HepG2 (cell line): ENCODE data around the gene IQUB. TPM values are rescaled to one million over a fixed set of nuclear protein-coding genes. Genes with fewer than 3 reads are reported as not detected.

Experiments
- ARNT2 ChIP-seq: sonication (generic); formaldehyde crosslinking; IDR thresholded peaks from 2 replicates; pipeline ENCODE4 v1.8.0; 2022; ENCODE audit warnings: mild to moderate bottlenecking, low read depth, missing genetic modification reagents, moderate library complexity
- FOSL2 ChIP-seq: sonication (generic); formaldehyde crosslinking; IDR thresholded peaks from 2 replicates; pipeline ENCODE4 v1.4.0; 2020; ENCODE audit warnings: missing genetic modification reagents
- KDM1A ChIP-seq: IDR thresholded peaks from 2 replicates; pipeline ENCODE4 v1.6.1; 2016; ENCODE audit warnings: missing compliant biosample characterization
- NR2F2 ChIP-seq: IDR thresholded peaks from 2 replicates; pipeline ENCODE4 v1.6.1; 2012; ENCODE audit warnings: low read depth, inconsistent platforms, borderline replicate concordance
- ZNF275 ChIP-seq: sonication (generic); formaldehyde crosslinking; IDR thresholded peaks from 2 replicates; pipeline ENCODE4 v1.8.0; 2022; ENCODE audit warnings: missing genetic modification reagents, mild to moderate bottlenecking, inconsistent platforms, borderline replicate concordance
- ZNF281 ChIP-seq: sonication (generic); formaldehyde crosslinking; IDR thresholded peaks from 2 replicates; pipeline ENCODE4 v1.4.0; 2020; ENCODE audit warnings: missing genetic modification reagents, borderline replicate concordance
- ZNF891 ChIP-seq: sonication (generic); formaldehyde crosslinking; IDR thresholded peaks from 2 replicates; pipeline ENCODE4 v1.5.0; 2020; ENCODE audit warnings: mild to moderate bottlenecking, missing genetic modification reagents
- polyA plus RNA-seq, 8 experiments: library from polyadenylated mRNA; depleted of rRNA in 3 of 8; stranded (reverse) in 7 of 8; unstranded in 1 of 8; fragments of >200 nt; fragmentation: Illumina TruSeq in 4 of 8; extraction: Trizol in 4 of 8; gene quantifications; 2 replicates each; pipeline versions ENCODE4 v1.2.1 to v1.2.3, GENCODE V29; 2011 to 2016; ENCODE audit warnings: low read depth in 4 of 8, missing spikeins in 1 of 8, mixed read lengths in 1 of 8; ENCODE audit not compliant: insufficient read depth in 1 of 8
- total RNA-seq, 5 experiments: library from RNA; depleted of rRNA; stranded (reverse); fragments of >200 nt; fragmentation: Illumina TruSeq; extraction: Trizol; gene quantifications; 2 replicates each; pipeline ENCODE4 v1.2.3, GENCODE V29; 2016; ENCODE audit warnings: low read depth in 1 of 5
- TF ChIP-seq, protein P1 (sequence below): sonication (generic); formaldehyde crosslinking; IDR thresholded peaks from 2 replicates; pipeline ENCODE4 v1.8.1; 2022; ENCODE audit warnings: low read depth, mild to moderate bottlenecking, missing genetic modification reagents

Gene IQUB
- total and polyA plus RNA-seq, 2 of the 13 experiments (the other 11 are each of a cell fraction or from before 2014, with no cell fraction given) = 0.07 TPM; not detected in 1

- TF ChIP-seq ZNF891 (no peak), FOSL2 (CRISPR knock-in tag) (peak; percentile 62), ZNF281 (CRISPR knock-in tag) (no peak), ARNT2 (CRISPR knock-in tag) (no peak), ZNF275 (CRISPR knock-in tag) (no peak), KDM1A (CRISPR knock-in tag) (no peak), NR2F2 (no peak)
- TF ChIP-seq, protein P1, sequence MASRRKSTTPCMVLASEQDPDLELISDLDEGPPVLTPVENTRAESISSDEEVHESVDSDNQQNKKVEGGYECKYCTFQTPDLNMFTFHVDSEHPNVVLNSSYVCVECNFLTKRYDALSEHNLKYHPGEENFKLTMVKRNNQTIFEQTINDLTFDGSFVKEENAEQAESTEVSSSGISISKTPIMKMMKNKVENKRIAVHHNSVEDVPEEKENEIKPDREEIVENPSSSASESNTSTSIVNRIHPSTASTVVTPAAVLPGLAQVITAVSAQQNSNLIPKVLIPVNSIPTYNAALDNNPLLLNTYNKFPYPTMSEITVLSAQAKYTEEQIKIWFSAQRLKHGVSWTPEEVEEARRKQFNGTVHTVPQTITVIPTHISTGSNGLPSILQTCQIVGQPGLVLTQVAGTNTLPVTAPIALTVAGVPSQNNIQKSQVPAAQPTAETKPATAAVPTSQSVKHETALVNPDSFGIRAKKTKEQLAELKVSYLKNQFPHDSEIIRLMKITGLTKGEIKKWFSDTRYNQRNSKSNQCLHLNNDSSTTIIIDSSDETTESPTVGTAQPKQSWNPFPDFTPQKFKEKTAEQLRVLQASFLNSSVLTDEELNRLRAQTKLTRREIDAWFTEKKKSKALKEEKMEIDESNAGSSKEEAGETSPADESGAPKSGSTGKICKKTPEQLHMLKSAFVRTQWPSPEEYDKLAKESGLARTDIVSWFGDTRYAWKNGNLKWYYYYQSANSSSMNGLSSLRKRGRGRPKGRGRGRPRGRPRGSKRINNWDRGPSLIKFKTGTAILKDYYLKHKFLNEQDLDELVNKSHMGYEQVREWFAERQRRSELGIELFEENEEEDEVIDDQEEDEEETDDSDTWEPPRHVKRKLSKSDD (CRISPR knock-in tag) = no peak
Measured at GRCh38 chr7:123571684-123572083, 37.3 kb upstream of the IQUB start (continued).
